ENCODE measurements around the gene TUT4. TPM values are rescaled to one million over a fixed set of nuclear protein-coding genes. Genes with fewer than 3 reads are reported as not detected.

Gene TUT4
- total and polyA plus RNA-seq, 2 donors (not counting 1 experiment from before 2014, with no cell fraction given), result 29.3 to 37.5 TPM

DNA sequence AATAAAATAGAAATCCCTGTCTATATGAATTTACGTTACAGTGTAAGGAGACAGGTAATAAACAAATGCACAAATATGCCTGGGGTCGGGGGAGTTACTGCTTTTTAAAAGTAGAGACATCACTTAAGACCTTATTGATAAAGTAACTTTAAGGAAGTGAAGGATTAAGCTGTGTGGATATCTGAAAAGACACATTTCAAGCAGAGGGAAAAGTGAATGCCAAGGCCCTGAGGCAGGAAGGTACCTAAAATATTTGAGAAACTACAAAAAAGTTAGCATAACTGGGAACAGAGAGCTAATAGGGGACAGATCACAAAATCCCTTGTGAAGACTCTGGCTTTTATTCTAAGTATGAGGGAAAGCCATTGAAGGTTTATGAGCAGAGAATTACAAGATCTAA lies 41.5 kb downstream of the TUT4 start:
- Histone ChIP-seq H3K4me1 (ENCODE audit: control insufficient read depth, extremely low read depth, insufficient read depth, low read length) (no peaks in the 10 kb centered on the region), H3K27me3 (ENCODE audit: control insufficient read depth, insufficient read depth, low read length) (no peaks in the 10 kb centered on the region), H2AFZ (ENCODE audit: low read length) (no peak overlapping the region), H3K4me2 (ENCODE audit: extremely low read depth, insufficient read depth, low read length) (no peak overlapping the region), H3K4me3 (replicated peaks in 1 of 4; ENCODE audit: control extremely low read depth in 1 of 4, insufficient read depth in 1 of 4, low read depth in 3 of 4, low read length in 4 of 4) (no peak overlapping the region), H3K79me2 (ENCODE audit: control insufficient read depth, insufficient read depth, low read length) (no peaks in the 10 kb centered on the region), H3K27ac (ENCODE audit: insufficient read depth, low read length) (no peak overlapping the region), H4K20me1 (ENCODE audit: control insufficient read depth, extremely low read depth, insufficient read depth, low read length) (no peaks in the 10 kb centered on the region), H3K9me3 (ENCODE audit: control insufficient read depth, insufficient read depth, low read depth, low read length) (no peaks in the 10 kb centered on the region), H3K36me3 (ENCODE audit: control insufficient read depth, insufficient read depth, low read length) (no peaks in the 10 kb centered on the region), H3K9ac (ENCODE audit: insufficient read depth, low read length) (no peak overlapping the region)
- TF ChIP-seq, protein P1, sequence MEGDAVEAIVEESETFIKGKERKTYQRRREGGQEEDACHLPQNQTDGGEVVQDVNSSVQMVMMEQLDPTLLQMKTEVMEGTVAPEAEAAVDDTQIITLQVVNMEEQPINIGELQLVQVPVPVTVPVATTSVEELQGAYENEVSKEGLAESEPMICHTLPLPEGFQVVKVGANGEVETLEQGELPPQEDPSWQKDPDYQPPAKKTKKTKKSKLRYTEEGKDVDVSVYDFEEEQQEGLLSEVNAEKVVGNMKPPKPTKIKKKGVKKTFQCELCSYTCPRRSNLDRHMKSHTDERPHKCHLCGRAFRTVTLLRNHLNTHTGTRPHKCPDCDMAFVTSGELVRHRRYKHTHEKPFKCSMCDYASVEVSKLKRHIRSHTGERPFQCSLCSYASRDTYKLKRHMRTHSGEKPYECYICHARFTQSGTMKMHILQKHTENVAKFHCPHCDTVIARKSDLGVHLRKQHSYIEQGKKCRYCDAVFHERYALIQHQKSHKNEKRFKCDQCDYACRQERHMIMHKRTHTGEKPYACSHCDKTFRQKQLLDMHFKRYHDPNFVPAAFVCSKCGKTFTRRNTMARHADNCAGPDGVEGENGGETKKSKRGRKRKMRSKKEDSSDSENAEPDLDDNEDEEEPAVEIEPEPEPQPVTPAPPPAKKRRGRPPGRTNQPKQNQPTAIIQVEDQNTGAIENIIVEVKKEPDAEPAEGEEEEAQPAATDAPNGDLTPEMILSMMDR (conservative IDR thresholded peaks at IDR 0.05 in 1 of 2, IDR thresholded peaks at IDR 0.05 in 1 of 2; ENCODE audit: low read depth in 1 of 2, low read length in 2 of 2), result no peak
- TF ChIP-seq EZH2 (IDR thresholded peaks at IDR 0.05; ENCODE audit: low read length, missing control alignments), result no peak
- DNase-seq (ENCODE audit: low read depth in 2 of 2), result no peak

DNA sequence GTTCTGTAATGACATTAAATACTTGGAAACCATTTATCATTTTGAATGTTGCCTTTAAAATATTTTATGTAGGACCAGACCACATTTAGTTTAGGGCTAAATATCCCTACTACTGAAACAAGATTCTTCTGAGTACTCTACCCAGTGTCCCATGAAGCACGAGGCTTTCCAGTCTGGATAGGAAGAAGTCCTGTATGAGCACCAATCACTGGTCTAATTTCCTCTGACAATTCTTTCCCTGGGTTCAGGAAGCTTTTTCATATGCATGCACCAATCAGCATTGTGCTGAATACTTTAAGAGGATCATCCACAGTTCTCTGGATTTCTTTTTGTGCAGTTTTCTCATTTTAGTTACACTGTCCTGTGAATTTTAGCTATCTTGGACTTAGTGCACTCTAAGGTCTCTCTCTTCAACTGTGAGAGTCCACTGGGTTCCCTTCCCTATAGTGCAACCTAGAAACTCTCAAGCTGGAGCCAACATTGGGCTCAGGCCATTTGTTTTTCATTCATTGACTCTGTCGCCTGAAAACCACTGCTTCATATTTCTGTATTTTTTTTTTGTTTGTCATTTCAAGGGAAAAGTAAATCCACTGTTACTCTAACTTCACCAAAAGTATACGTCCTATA lies 45.9 kb downstream of the TUT4 start:
- no peak overlapping the region for H3K4me3 ChIP-seq (replicated peaks in 1 of 4; ENCODE audit: control extremely low read depth in 1 of 4, insufficient read depth in 1 of 4, low read depth in 3 of 4, low read length in 4 of 4)
- H3K79me2 ChIP-seq (ENCODE audit: control insufficient read depth, insufficient read depth, low read length), result no peaks in the 10 kb centered on the region
- no peak overlapping the region for H3K9ac ChIP-seq (ENCODE audit: insufficient read depth, low read length)
- no peaks in the 10 kb centered on the region for H3K36me3 ChIP-seq (ENCODE audit: control insufficient read depth, insufficient read depth, low read length)
- H3K4me1 ChIP-seq (ENCODE audit: control insufficient read depth, extremely low read depth, insufficient read depth, low read length), result no peaks in the 10 kb centered on the region
- H3K27me3 ChIP-seq (ENCODE audit: control insufficient read depth, insufficient read depth, low read length), result no peaks in the 10 kb centered on the region
- H3K9me3 ChIP-seq (ENCODE audit: control insufficient read depth, insufficient read depth, low read depth, low read length), result no peaks in the 10 kb centered on the region
- DNase-seq (ENCODE audit: low read depth in 2 of 2), result no peak
- no peak overlapping the region for H2AFZ ChIP-seq (ENCODE audit: low read length)
- H4K20me1 ChIP-seq (ENCODE audit: control insufficient read depth, extremely low read depth, insufficient read depth, low read length), result no peaks in the 10 kb centered on the region
- TF ChIP-seq, protein P1 (conservative IDR thresholded peaks at IDR 0.05 in 1 of 2, IDR thresholded peaks at IDR 0.05 in 1 of 2; ENCODE audit: low read depth in 1 of 2, low read length in 2 of 2), result no peak
- TF ChIP-seq EZH2 (IDR thresholded peaks at IDR 0.05; ENCODE audit: low read length, missing control alignments), result no peak
- H3K27ac ChIP-seq (ENCODE audit: insufficient read depth, low read length), result no peak overlapping the region
- no peak overlapping the region for H3K4me2 ChIP-seq (ENCODE audit: extremely low read depth, insufficient read depth, low read length)

DNA sequence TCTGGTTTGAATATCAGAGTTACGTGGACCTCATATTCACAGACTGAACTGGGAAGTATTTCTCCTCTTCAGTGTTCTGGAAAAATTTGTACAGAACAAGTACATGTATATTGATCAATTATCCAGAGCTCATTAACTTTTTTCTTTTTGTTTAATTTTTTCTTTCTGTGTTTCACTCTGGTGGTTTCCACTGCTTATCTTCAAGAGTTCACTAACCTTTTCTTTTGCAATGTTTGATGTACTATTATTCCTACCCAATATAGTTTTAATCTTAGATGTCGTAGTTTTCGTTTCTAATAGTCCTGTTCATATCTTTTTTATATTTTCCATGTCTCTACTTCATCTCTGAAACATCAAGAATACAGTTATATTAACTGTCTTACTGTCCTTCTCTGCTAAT lies 46.5 kb downstream of the TUT4 start:
- Histone ChIP-seq H3K9ac (ENCODE audit: insufficient read depth, low read length) (no peak overlapping the region), H3K27me3 (ENCODE audit: control insufficient read depth, insufficient read depth, low read length) (no peaks in the 10 kb centered on the region), H3K79me2 (ENCODE audit: control insufficient read depth, insufficient read depth, low read length) (no peaks in the 10 kb centered on the region), H3K4me3 (replicated peaks in 1 of 4; ENCODE audit: control extremely low read depth in 1 of 4, insufficient read depth in 1 of 4, low read depth in 3 of 4, low read length in 4 of 4) (no peak overlapping the region), H2AFZ (ENCODE audit: low read length) (no peak overlapping the region), H3K36me3 (ENCODE audit: control insufficient read depth, insufficient read depth, low read length) (no peaks in the 10 kb centered on the region), H3K4me2 (ENCODE audit: extremely low read depth, insufficient read depth, low read length) (no peak overlapping the region), H3K9me3 (ENCODE audit: control insufficient read depth, insufficient read depth, low read depth, low read length) (no peaks in the 10 kb centered on the region), H3K4me1 (ENCODE audit: control insufficient read depth, extremely low read depth, insufficient read depth, low read length) (no peaks in the 10 kb centered on the region), H3K27ac (ENCODE audit: insufficient read depth, low read length) (no peak overlapping the region), H4K20me1 (ENCODE audit: control insufficient read depth, extremely low read depth, insufficient read depth, low read length) (no peaks in the 10 kb centered on the region)
- no peak for TF ChIP-seq EZH2 (IDR thresholded peaks at IDR 0.05; ENCODE audit: low read length, missing control alignments)
- TF ChIP-seq, protein P1 (conservative IDR thresholded peaks at IDR 0.05 in 1 of 2, IDR thresholded peaks at IDR 0.05 in 1 of 2; ENCODE audit: low read depth in 1 of 2, low read length in 2 of 2), result no peak
- no peak for DNase-seq (ENCODE audit: low read depth in 2 of 2)
